Keratinocyte (primary cell): ENCODE measurements around the gene GSC2. TPM values are rescaled to one million over a fixed set of nuclear protein-coding genes. Genes with fewer than 3 reads are reported as not detected.

Experiments
- DNase-seq: peaks from one replicate; pipeline ENCODE4 v3.0.0-alpha.2; 2011; ENCODE audit warnings: low read depth, missing footprints, low spot score
- FAIRE-seq: peaks from 2 replicates; lab custom pipeline; 2011; peaks lifted over from hg19 to GRCh38; lab: Jason Lieb, UNC
- H2AFZ ChIP-seq: 2 replicates; pipeline ENCODE4 v1.6.0; 2012; ENCODE audit warnings: low read length, control low read depth, inconsistent platforms; ENCODE audit not compliant: control insufficient read depth
- H3K27ac ChIP-seq: 2 replicates; pipeline ENCODE4 v1.5.1; 2011; ENCODE audit warnings: low read length; ENCODE audit not compliant: control insufficient read depth, insufficient read depth
- H3K27me3 ChIP-seq: 3 replicates; pipeline ENCODE4 v1.6.0; 2011; ENCODE audit warnings: low read length; ENCODE audit not compliant: control insufficient read depth, insufficient read depth; ENCODE audit errors: extremely low read depth
- H3K36me3 ChIP-seq, 2 experiments: 2 replicates in 1 of 2; 3 replicates in 1 of 2; pipeline ENCODE4 v1.5.1; 2011; ENCODE audit warnings: low read length in 2 of 2, mild to moderate bottlenecking in 1 of 2; ENCODE audit not compliant: control insufficient read depth in 2 of 2, insufficient read depth in 2 of 2; ENCODE audit errors: extremely low read depth in 1 of 2
- H3K4me1 ChIP-seq: 3 replicates; pipeline ENCODE4 v1.5.1; 2011; ENCODE audit warnings: low read length; ENCODE audit not compliant: control insufficient read depth, insufficient read depth; ENCODE audit errors: extremely low read depth
- H3K4me2 ChIP-seq: 3 replicates; pipeline ENCODE4 v1.6.0; 2011; ENCODE audit warnings: low read depth, low read length; ENCODE audit not compliant: control insufficient read depth, insufficient read depth; ENCODE audit errors: extremely low read depth
- H3K4me3 ChIP-seq, 3 experiments: fragments of 200-600 bp in 1 of 3; sonication (generic) in 1 of 3; 2 replicates in 2 of 3; 3 replicates in 1 of 3; pipeline ENCODE4 v1.5.1; 2011 to 2016; ENCODE audit warnings: low read length in 3 of 3, mild to moderate bottlenecking in 3 of 3, control low read depth in 2 of 3, inconsistent platforms in 1 of 3, low read depth in 1 of 3, mixed read lengths in 1 of 3, mixed run types in 1 of 3, moderate library complexity in 1 of 3; ENCODE audit not compliant: control insufficient read depth in 2 of 3, insufficient read depth in 2 of 3; ENCODE audit errors: extremely low read depth in 1 of 3
- H3K79me2 ChIP-seq: 2 replicates; pipeline ENCODE4 v1.6.0; 2012; ENCODE audit warnings: low read length; ENCODE audit not compliant: control insufficient read depth, insufficient read depth
- H3K9ac ChIP-seq: 3 replicates; pipeline ENCODE4 v1.6.0; 2011; ENCODE audit warnings: low read length; ENCODE audit not compliant: control insufficient read depth, insufficient read depth; ENCODE audit errors: extremely low read depth
- H3K9me1 ChIP-seq: 3 replicates; pipeline ENCODE4 v1.6.0; 2011; ENCODE audit warnings: low read length; ENCODE audit not compliant: control insufficient read depth, insufficient read depth; ENCODE audit errors: extremely low read depth
- H3K9me3 ChIP-seq: 2 replicates; pipeline ENCODE4 v1.5.1; 2012; ENCODE audit warnings: low read depth, low read length; ENCODE audit not compliant: control insufficient read depth
- H4K20me1 ChIP-seq: 3 replicates; pipeline ENCODE4 v1.6.0; 2011; ENCODE audit warnings: low read length; ENCODE audit not compliant: control insufficient read depth, insufficient read depth; ENCODE audit errors: extremely low read depth
- CTCF ChIP-seq, 3 experiments: IDR thresholded peaks in 1 of 3; conservative IDR thresholded peaks in 1 of 3; optimal IDR thresholded peaks in 1 of 3; 2 replicates in 2 of 3; 3 replicates in 1 of 3; pipeline versions ENCODE3 to v1.5.1; 2011; ENCODE audit warnings: low read length in 3 of 3, mild to moderate bottlenecking in 3 of 3, moderate library complexity in 2 of 3, control low read depth in 1 of 3, inconsistent platforms in 1 of 3; ENCODE audit not compliant: insufficient read depth in 2 of 3; ENCODE audit errors: extremely low read depth in 1 of 3
- EZH2 ChIP-seq: IDR thresholded peaks from one replicate; pipeline ENCODE4 v1.6.1; 2012; ENCODE audit warnings: inconsistent platforms, mild to moderate bottlenecking, low read length, moderate library complexity
- dilution Hi-C: fragments of 300-500 bp; cut with MboI; formaldehyde crosslinking; loops from one replicate; pipeline ENCODE4 v1.7.0; 2020; ENCODE audit warnings: low sequenced_read_pairs; ENCODE audit not compliant: extremely low pct_ligation_motif_present
- polyA plus RNA-seq, 5 experiments: library from polyadenylated mRNA; depleted of rRNA in 3 of 5; stranded (reverse) in 3 of 5; stranded (forward) in 1 of 5; unstranded in 1 of 5; fragments of >200 nt; gene quantifications; 1 replicate in 1 of 5; 2 replicates in 3 of 5; 3 replicates in 1 of 5; pipeline versions ENCODE4 v1.2.1 to v1.2.3, GENCODE V29; 2011 to 2012; ENCODE audit warnings: missing spikeins in 2 of 5, low read depth in 1 of 5, low replicate concordance in 1 of 5

The GSC2 gene
- polyA plus RNA-seq, 1 donor (not counting 4 experiments of a cell fraction or from before 2014, with no cell fraction given), result not detected

GRCh38 chr22:19113429-19113828 is 36.7 kb downstream of the GSC2 start:
- DNase-seq (no peak), FAIRE-seq (no peak)
- no peak overlapping the region for H3K27ac ChIP-seq
- H4K20me1 ChIP-seq, result peaks cover 39% of the 10 kb centered on the region
- no peak overlapping the region for H2AFZ ChIP-seq
- peaks cover 19% of the 10 kb centered on the region for H3K4me1 ChIP-seq
- H3K4me2 ChIP-seq, result no peak overlapping the region
- H3K36me3 ChIP-seq, result peaks cover 13 to 18% of the 10 kb centered on the region in 2 experiments
- H3K9ac ChIP-seq, result no peak overlapping the region
- no peaks in the 10 kb centered on the region for H3K27me3 ChIP-seq
- dilution Hi-C loops, result no loop called here
- TF ChIP-seq EZH2 (no peak), CTCF (optimal IDR thresholded peaks at IDR 0.05 in 1 of 3, IDR thresholded peaks at IDR 0.05 in 1 of 3, conservative IDR thresholded peaks at IDR 0.05 in 1 of 3; ENCODE audit: extremely low read depth in 1 of 3, insufficient read depth in 2 of 3, low read length in 3 of 3) (no peak)
- no peaks in the 10 kb centered on the region for H3K9me3 ChIP-seq
- peaks cover 11% of the 10 kb centered on the region for H3K9me1 ChIP-seq
- H3K79me2 ChIP-seq, result peaks cover 87% of the 10 kb centered on the region
- no peak overlapping the region for H3K4me3 ChIP-seq

DNA sequence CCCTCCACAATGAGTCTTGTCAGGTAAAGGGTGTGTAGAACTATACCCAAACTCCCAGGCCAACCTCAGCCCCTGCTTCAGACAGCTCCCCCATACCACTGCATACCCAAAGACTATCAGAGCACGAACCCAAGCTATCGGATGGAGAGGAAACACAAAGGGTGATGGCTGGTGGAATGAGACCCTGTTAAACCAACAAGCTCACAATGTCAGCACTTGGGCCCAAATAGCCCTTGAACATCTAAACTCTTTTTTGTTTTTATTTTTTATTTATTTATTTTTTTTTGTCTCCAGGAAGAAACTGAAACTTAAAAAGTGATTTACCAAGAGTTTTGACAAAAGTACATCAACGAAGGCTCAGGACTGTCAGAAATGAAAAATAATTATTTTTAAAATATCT is 38.5 kb downstream of the GSC2 start:
- H3K9ac ChIP-seq, result no peak overlapping the region
- DNase-seq (no peak), FAIRE-seq (no peak)
- peaks cover 87% of the 10 kb centered on the region for H3K79me2 ChIP-seq
- peaks cover 11 to 22% of the 10 kb centered on the region in 2 experiments for H3K36me3 ChIP-seq
- TF ChIP-seq EZH2, result no peak
- TF ChIP-seq CTCF (optimal IDR thresholded peaks at IDR 0.05 in 1 of 3, IDR thresholded peaks at IDR 0.05 in 1 of 3, conservative IDR thresholded peaks at IDR 0.05 in 1 of 3; ENCODE audit: extremely low read depth in 1 of 3, insufficient read depth in 2 of 3, low read length in 3 of 3), result no peak
- H3K9me3 ChIP-seq, result no peaks in the 10 kb centered on the region
- peaks cover 7% of the 10 kb centered on the region for H3K9me1 ChIP-seq
- H3K4me2 ChIP-seq, result no peak overlapping the region
- H3K27me3 ChIP-seq, result no peaks in the 10 kb centered on the region
- no peak overlapping the region for H3K4me3 ChIP-seq
- no peak overlapping the region for H3K27ac ChIP-seq
- dilution Hi-C loops, result no loop called here
- H3K4me1 ChIP-seq, result peaks cover 19% of the 10 kb centered on the region
- no peak overlapping the region for H2AFZ ChIP-seq
- peaks cover 44% of the 10 kb centered on the region for H4K20me1 ChIP-seq
